ENCODE data around the gene OLFM2.

DNA sequence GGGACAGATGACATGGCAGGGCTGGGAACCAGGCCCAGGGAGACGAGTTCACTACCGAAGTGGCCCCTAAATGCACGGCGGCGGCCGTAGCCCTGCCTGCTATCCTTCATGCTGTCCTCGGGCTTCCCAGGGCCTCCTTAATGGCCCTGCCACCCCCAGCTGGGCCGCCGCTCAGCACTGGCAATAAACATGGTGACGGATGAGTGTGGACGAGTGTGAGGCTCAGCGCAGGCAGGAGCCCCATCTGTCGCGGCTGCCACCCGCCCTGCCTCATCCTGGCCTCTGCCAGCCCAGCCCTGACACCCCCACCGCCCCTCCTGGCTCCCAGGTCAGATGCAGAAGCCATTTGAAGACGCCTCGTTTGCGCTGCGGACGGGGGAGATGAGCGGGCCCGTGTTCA lies 87.6 kb downstream of the OLFM2 start:
- TF ChIP-seq ZNF274 (IDR thresholded peaks at IDR 0.05; ENCODE audit: low read depth, low read length) (no peak), SUZ12 (IDR thresholded peaks at IDR 0.05; ENCODE audit: extremely low read depth, insufficient read depth, insufficient read length) (no peak)
